NCI-H526 (cell line): ENCODE results near the gene STUM.
"Not testable (repeated sequence)": the region's sequence is repeated elsewhere in the genome, so short reads cannot be mapped to it uniquely, and the experiment has no call there.

Experiments
- DNase-seq, 2 experiments: peaks; one replicate each; lab custom pipeline; 2025; lab: John Stamatoyannopoulos, UW

Gene STUM, protein sequence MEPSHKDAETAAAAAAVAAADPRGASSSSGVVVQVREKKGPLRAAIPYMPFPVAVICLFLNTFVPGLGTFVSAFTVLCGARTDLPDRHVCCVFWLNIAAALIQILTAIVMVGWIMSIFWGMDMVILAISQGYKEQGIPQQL

DNA sequence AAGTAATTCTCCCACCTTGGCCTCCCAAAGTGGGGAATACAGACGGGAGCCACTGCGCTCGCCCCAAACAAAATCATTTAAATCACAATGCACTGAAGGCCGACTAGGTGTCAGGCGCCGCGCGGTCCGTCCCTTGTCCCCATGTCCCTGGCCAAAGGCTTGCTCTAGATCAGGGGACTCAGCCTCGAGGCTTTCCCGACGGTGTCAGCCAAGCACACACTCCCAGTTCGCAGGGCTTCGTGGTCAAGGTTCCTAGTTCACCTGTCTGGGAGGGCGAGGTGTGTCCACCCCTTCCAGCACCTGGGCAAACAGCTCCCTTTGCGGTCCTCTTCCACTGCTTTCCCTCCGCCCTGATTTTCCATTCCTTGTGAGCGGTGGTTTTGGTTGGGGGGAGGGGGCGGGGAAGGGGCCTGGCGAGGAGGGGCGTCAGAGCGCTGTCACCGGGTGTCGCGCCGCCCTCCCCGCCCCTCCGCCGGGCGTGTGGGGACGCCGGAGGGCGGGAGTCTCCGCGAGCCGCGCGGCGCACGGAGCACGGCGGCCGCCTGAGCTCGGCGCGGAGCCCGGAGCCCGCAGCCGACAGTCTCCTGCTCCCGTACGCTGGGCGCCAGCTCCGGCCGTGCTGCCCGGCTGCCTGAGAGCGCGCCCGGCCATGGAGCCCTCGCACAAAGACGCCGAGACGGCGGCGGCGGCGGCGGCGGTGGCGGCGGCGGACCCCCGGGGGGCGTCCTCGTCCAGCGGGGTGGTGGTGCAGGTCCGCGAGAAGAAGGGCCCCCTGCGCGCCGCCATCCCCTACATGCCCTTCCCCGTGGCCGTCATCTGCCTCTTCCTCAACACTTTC is at the start of gene STUM:
STUM (plus strand) TSS at position 509 of the 838 bp plus-strand sequence; CDS start at position 650, 141 bp downstream.
- DNase-seq, result peak in 1 of 2 experiments; percentile 43

DNA sequence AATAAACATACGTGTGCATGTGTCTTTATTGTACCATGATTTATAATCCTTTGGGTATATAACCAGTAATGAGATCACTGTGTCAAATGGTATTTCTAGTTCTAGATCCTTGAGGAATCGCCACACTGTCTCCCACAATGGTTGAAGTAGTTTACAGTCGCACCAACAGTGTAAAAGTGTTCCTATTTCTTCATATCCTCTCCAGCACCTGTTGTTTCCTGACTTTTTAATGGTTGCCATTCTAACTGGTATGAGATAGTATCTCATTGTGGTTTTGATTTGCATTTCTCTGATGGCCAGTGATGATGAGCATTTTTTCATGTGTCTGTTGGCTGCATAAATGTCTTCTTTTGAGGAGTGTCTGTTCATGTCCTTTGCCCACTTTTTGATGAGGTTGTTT is 48.9 kb upstream of the STUM start:
- DNase-seq, result not testable (repeated sequence)

DNA sequence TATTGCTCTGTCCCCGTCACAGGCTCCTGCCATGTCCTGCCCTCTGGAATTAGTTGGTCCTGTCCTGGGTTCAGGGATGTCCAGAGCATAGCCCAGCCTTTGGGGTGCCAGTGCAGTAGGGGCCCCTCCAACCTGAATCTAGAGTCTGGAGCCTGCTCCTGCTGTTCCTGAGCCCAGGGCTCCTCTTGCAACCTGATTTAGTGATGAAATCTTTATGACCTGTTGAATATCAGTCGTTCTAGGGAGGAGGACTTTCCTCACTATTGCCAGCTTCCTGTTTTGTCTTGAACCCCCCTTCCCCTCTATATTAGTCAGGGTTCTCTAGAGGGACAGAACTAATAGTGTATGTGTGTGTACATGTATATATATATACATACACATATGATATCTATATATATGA is 42.5 kb upstream of the STUM start:
- no peak for DNase-seq

DNA sequence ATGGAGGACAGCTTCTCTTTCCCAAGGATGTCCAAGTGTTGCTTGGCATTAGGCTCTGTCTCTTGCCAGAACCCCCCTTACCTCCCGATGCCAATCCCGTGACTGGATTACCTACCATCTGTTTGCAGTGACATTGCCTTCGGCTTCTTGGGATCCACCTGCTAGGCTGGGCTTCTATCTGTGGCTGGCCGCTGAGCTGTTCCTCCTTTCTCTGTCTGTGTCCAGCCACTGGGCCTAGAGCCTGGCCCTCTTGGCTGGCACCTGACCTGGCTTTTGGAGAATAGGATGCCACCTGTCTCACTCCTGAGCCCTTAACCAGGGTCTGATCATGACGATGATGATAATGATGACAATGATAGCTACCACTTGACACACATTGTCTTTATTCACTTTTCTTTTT is 41.6 kb upstream of the STUM start:
- no peak for DNase-seq

DNA sequence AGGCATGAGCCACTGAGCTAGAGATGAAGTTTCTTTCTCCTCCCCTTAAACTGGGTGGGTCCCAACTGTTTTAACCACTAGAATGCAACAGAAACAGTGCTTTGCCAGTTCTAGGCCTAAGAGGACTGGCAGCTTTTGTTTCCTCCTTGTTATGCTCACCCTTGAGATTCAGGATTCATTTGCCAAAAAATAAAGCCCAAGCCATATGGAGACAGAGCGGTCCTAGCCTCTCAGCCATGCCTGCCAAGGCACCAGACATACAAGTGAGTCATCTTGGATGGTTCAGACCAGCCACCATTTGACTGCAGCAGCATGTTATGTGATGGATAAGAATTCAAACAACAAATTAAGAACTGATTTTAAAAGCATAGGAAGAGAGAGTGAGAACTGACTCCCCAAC is 38.1 kb upstream of the STUM start:
- no peak for DNase-seq

DNA sequence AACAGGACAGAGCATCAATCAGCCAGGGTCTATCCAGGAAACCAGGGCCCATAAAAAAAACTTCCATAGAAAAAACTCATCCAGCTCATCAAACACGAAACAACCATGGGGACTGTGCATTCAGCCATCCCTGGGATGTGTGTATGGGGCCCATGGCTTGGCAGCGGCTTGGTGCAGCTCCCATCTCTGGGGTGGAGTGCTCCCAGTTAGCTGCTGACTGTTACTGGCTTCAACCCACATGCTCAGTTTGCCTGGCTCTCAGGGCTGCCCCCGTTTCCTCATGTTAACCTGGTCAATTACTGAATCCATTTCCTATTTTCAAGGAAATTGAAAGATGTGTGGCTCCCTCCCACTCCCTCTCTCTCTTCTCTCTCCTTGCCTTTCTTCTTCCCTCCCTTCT is 37.3 kb upstream of the STUM start:
- DNase-seq, result no peak

DNA sequence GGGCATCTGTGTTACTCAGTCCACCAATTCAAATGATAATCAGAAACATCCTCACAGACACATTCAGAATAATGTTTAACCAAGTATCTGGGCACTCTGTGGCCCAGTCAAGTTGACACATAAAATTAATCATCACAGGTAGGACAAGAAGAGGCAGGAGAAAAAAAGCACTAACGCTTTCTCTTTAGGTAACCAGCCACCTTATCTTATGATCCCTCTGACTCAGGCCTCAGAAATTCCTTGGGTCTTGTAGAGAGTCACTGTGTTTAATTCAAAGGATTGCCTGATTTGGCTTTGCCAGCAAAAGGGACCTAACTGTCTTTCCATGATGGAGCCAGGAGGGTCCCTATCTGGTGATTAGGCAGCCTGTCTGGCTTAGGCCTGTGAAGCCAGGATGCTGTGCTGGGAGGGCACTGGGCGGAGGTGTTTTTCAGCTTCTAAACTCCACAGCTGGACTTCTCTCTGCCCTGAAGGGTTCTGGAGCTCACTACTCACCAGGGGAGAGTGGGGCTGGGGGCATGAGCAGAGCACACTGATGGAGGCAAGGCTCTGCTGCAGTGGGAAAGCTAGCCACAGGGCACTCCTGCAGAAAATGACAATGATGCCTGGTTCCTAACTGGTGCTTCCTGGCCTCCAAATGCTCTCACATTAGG is 36.4 kb upstream of the STUM start:
- DNase-seq, result no peak

DNA sequence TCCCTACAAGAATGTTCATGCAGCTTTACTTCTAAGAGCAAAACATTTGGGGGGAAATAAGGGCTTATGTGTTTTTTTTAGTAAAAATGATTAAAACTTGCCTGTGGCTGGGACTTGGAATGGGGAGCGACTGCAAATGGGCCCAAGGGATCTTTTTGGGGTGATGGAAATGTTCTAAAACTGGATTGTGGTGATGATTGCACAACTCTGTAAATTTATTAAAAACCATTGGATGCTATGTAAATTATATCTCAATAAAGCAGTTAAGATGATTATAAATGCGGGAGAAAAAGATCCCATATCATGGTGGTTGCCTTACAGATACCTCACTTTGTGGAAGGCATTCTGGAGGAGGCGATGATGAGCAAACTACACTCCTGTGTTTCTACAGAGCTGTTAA is 30.2 kb upstream of the STUM start:
- DNase-seq, result no peak

DNA sequence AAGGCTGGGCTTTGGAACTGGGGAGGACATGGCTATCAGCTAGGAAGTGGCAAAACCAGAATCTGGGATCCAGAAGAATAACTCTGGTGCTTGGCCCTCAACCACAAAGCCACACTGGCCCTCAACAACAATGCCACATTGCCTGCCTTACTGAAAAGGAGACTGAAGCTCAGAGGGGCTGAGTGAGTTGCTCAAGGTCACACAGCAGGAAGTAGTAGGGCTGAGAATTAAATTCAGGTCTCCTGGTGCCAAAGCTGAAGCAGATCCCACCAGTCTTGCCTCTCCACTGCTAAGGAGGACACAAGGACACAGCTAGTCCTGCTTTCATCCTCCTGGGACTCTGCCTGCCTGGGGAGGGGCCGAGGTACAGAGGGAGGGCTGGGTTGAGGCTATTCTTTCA is 29.4 kb upstream of the STUM start:
- DNase-seq, result no peak

DNA sequence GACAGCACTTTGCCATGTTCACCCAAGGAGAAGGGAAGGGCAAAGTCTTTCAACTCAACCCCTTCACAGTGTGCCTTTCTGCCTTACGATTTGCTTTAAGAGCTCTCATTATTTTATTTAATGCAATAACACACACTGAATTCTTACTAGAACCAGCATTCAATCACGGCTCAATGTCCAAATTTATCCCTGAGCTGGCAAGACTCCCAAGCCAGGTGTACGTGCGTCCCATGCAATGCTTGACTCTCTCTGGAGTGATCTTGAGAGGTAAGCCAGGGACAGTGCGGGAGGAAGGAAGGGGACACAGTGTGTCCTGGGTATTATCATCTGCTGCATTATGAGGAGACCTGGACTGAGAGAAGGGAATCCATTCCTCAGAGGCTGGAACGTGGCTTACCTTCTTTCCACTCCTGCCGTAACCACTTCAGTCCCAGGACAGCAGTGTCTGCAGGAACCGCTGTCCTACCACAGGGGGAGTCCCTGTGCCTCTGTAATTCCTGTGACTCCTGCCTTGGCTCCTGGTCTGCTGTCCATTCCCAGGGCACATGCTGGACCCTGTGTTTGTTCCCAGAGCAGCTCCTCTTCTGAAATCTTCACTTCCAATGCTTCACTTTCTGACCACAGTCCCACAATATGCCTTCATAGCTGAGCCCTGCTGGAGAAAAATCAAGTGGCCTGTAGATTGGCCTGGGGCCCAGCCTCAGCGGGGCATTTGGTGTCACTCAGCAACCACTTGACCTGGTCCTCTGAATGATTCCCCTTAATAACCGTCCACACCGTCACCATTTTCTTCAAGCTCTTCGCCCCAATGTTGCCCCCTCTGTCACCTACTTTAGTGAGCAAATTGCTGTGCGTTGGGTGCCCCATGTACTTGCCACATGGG is 28.6 kb upstream of the STUM start:
- DNase-seq, result no peak

DNA sequence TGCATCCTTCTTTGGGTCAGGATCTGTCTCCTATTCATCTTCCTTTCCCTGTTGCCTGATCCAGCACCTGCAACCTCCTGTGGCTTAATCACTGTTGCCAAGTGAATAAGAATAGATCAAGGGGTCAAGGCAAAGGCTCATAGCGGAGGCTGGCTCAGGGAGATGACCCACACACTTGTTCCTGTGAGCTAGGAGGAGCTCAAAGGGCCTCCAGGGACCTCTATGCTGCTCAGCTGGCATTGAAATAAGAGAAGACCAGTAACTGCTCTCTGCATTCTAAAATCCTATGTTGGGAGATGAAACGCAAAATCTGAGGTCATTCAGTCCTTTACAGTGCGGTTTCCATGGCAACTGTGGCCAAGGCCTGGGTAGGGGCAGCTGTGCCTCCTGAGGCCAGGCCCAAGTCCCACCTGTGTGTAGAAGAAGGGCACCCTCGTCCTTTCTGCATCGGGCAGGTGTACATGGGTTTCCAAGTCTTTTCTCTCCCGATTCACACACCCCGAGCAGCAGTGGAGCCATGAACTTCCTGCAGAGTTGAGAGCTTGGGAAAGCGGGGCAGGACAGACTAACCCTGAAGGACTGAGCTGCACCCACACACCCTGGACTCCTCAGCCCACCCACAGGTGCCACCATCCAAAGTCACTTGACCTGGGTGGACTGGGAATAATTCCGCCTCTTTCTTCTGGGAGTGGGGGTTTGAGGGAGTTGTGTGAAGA is 27.8 kb upstream of the STUM start:
- DNase-seq, result no peak

DNA sequence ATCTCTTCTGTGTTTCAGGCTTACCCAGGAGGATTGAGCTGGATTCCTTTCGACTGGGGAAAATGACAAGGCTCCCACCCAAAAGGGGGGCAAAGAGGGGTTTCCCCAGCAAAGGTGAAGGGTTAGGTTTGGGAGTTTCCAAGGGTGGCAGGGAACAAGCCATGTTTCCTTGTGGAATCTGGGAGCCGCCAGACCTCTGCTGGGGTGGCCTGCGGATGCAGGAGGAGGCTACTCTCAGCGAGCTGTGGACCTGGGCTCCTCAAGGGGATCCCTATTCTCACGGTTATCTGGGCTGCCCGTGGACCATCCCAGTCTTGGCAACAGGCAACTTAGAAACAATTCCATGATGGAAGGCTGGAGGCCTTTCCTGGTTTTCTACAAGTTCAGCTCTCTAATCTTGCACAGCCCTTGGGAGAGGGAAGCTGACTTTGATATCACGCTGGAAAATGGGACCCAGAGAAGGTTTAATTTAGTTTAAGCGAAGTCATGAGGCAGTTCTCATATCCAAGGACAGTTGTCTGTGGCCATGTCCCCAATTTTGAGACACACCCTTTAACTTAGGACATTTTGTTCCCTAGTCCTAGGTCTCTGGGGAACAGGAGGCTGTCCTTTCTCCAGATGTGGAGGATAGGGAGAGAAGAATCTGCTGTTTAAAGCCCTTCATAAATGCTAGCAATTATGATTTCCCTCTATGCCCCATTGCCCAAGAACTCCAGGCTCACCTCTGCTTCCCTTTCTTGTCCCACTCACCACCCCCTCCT is 24.7 kb upstream of the STUM start:
- no peak for DNase-seq

DNA sequence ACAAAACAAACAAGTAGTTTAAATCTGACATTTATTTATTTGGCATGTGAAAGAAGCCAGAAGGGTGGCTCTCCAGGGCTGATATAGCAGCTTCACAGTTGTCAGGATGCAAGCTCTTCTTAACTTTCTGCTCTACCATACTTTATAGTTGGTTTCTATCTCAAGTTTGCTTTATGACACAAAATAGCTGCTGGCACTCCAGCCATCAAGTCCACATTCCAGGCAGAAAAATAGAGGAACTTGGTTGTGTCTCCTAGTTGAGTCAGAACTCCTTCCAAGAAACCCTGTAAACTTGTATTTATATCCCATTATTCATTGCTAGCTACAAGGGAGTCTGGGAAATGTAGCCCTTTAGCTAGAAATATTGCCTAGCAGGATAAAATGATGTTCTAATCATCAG is 24.0 kb upstream of the STUM start:
- DNase-seq, result no peak

DNA sequence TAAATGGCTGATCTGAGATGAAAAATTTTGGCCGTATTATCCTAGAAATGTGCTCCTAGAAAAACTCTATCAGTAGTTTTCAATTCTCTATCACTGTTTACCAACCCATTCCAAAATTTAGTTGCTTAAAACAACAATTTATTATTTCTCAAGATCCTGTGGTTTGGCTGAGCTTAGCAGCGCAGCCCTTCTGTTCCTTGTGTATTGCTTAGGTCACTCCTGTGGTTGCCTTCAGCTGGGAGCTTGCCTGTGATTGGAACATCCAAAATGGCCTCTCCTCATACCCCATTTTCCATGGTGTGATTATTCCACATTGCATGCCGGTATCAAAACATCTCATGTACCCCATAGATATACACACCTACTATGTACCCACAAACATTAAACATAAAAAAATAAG is 22.8 kb upstream of the STUM start:
- DNase-seq, result no peak

DNA sequence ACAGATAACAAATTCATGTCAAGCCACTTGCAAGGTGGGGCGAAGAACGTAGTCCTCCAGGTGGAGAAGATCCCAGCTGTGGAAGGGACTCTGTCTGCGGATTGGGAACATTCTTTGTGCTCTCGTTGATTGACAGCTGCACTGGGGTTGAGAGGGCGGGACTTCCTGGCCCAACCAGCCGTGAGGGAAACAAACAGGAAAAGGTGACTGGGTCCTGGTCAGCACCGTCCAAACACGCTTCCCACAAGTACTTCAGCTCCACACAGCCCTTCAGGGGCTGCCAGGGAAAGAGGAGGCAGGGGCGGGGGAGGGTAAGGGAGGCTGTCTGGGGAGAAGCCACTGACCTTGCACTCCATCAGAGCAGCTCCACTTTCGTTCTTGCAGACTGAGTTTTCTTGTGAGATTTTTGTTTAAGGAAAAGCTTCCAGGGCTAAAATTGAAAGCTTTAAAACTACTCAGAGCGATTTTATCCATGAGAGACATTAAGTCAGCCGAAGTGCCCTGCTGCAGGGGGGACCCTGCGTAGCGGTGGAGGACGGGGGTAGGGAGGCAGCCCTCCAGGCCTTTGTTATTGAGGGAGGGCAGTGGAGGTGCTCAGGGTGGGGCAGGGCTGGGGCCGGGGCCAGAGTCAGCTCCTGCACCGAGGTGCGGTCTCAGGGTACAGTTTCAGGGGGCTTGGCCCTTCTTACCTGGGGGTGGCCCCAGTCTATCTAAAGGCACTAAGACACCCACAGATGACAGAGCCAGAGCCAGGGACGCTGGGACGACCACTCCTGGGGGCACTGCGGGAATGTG is 21.6 kb upstream of the STUM start:
- DNase-seq, result peak in 1 of 2 experiments; percentile 13

DNA sequence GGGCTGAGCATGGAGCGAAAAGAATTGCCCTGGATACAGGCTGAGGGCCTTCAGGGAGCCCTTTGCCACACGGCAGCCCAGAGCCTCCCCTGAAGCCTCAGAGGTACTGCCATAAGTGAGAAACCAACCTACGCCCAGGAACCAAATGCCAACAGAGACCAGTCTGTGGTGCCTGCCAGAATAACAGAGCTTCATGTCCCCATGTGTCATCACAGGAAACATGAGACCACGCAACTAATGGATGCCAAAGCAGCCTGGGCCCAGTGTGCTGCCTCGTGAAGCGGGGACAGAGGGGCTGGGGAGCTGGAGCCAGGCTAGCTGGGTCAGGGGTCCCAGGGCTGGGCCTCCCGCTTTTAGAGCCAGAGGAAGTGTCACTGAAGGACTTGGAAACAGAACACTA is 18.7 kb upstream of the STUM start:
- DNase-seq, result no peak

DNA sequence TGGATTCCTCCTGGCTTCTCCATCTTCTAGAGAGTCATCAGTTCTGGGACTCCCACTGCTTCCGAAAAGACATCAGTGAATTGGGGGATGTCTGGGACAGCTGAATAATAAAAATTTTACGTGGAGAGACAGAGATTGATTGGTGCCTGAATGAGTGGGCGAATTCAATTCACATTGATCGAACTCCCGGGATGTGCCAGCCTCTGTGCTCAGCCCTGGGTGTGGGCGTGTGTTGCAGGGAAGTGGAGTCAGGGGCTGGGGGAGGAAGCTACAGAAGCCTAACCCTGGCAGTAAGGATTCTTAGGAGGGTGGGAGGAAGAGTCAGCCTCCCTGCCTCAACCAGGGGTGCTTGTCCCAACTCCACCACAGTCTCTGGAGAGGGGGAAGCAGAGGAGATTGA is 18.0 kb upstream of the STUM start:
- no peak for DNase-seq

DNA sequence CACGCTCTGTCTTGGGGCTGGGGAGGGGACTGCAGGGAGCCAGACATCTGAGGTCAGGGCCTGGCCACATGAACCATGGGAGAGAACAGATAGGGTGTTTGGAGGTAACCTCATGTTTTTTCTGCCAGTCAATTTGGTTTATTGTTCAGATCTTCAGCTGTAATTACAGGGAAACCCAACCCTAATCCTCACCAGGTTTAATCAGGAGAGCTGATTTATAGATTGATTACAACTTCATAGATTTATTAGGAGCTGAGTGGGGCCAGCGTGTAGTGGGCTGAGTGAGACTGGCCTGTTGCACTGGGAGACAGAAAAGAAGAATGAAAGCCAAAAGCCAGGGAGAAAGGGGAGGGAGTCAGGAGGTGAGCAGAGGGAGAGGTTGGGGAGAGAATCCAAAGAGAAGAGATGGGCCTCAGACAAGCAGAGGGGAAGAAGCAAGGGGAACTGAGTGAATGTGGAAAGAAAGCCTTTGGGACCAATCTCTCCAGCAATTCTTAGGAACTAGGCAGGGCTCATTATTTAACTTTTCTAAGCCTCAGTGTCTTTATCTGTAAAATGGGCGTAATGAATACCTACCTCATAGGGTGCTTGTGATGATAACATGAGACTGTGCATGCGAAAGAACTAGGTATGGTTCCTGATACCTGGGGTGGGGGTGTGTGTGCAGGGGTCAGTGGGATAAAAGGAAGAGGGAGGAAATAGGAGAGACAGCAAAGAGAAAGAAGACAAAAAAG is 17.0 kb upstream of the STUM start:
- DNase-seq, result no peak

DNA sequence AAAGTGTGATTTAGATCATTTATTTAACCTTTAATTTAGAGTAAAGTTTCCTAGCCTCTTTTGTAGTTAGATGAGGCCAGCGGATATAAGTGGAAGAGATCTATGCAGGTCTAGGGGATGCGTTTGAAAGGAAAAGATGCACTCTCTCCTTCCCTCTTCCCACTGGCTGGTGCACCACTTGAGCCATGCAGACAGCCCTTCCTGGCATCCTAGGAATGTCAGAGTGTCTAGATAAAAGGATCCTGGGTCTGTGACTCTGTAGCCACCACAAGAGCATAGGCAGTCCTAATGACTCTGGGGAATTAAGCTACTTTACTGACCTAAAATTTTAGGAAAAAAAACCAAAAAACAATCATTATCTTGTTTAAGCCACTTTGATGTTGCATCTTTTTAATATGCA is 16.0 kb upstream of the STUM start:
- no peak for DNase-seq
